Stimulated activated CD4-positive, alpha-beta T cell treated with anti-CD3 and anti-CD28 coated beads, Interleukin-15, amount 100 ng/mL, for 24 hours (primary cell): ENCODE results near the gene SPEM2.
"Not testable (repeated sequence)": the region's sequence is repeated elsewhere in the genome, so short reads cannot be mapped to it uniquely, and the experiment has no call there.

Source experiments
- DNase-seq: peaks from one replicate; pipeline ENCODE4 v3.0.0-alpha.2; 2020

SPEM2 gene

DNA sequence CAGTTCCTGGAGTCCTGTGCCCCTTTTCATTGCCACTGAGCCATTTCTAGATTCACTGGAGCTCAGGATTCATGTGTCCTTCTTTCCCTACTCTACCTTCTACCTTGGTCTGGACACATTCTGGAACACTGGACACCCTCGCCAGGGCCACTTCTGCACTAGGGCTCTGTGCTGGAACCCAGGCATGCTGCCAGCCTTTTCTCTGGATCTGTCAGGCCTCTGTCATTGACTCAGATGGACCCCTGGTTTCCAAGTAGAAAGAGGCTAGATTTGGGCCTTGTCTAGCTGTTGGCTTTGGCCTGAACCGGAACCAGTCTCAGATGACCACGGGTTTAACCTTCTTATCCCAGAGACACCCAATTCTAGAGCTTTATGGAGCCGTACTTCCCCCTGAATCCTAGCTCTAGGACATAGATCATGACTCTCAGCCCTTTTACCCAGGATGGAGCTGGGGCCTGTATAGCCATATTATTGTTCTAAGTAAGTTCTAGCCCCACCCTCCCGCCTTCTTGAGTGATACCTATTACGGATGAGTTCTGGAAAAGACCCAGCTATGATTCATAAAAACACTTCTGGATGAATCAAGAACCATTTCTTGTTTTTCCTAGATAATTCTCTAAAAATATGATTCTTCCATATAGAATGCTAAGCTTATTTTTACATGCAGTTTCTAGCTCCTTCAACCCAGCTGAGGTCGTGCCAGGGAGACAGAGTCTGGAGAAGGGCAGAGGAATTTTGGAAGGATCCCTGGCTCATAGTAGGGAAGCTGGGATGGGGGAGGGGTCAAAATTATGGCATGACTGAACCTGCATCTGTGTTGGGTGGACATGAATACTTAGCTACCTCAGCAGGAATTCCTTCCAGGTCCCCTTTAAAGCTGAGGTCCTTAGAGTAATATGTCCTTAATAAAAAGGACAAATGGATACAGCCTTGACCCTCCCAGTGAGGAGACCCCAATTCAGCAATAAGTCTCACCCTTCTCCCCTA is 18.4 kb downstream of the SPEM2 start:
- DNase-seq: no peak

DNA sequence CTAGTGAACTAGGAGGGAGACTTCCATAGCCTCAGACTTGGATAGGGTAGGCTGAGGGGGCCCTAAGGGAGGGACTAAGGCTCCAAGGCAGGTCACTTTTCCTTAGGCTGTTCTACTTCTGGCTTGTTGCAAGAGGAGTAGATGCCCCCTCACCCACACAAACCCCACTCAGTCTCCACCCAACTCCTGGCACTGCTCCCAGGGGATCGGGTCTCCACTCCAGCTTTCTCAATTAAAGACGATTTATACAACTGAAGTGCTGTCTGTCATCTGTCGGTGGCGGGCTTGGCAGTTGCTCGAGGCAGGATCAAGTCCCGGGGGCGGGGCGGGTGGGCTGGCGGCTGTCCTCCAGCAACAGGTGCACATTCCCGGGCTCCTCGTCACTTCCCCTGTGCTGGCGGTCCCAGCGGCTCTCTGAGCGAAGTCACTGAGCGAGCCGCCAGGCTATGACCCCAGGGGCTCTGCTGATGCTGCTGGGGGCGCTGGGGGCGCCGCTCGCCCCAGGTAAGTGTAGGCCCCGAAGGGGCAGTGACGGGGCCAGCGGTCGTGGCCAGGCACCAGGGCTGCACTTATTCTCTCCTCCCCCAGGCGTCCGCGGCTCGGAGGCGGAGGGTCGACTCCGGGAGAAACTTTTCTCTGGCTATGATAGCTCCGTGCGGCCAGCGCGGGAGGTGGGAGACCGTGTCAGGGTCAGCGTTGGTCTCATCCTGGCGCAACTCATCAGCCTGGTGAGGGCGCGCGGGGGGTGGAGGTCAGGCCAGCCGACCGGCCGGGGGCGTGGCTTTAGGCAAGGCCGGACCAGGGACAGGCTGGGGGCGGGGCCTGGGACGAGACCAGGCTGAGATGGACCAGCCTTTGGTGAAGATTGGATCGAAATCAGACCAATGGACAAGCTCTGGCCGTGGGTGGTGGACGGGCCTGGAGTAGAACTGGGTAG is 19.5 kb downstream of the SPEM2 start, which contains the start of gene CHRNB1:
Gene CHRNB1 (plus strand): TSS at position 380 of the 937 bp plus-strand sequence. CDS start 67 bp downstream, at position 447.
- DNase-seq: peak; percentile 26

- peak; percentile 50 for DNase-seq
Measured at GRCh38 chr17:7445619-7445968, 20.2 kb downstream of the SPEM2 start.

GRCh38 chr17:7448461-7448860 is 23.0 kb downstream of the SPEM2 start:
- DNase-seq: no peak

- no peak for DNase-seq
Measured at GRCh38 chr17:7459961-7460545, 34.6 kb downstream of the SPEM2 start.

DNA sequence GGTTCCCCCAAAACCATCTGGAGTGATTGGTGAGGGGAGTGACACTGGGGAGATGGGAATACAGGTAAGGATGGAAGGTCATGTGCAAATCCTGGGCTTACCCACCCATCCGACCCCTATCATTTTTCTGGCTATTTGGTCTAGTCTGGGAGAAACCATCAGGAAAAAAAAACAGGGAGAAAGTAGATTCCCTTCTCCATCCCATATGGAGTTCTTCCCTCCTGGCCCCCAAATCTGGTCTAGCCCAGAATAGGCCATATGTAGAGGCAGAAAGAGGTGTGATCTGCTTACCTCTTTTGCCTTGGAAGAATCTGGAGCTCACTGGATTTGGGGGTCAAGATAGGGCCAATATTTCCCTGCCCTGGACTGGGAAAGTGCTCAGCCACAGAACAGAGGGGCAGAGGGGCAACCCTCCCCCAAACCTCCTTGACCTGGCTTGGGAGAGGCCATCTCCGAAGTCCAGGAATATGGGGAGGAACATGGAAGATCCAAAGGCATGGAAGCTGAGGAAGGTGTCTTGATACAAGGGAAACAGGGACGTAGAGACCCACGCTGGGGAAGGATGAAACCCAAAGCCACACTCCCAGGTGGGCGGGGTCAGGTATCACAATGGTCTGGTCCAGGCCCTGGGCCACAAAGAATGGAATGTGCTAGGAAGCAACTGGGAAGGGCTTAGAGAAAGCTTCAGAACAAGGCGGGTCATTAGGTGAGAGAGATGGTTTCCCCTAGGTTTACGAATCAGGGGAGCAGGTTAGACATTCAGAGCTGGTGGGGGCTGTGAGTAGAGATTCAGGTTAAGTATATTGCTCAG is 35.6 kb downstream of the SPEM2 start:
- DNase-seq: no peak

DNA sequence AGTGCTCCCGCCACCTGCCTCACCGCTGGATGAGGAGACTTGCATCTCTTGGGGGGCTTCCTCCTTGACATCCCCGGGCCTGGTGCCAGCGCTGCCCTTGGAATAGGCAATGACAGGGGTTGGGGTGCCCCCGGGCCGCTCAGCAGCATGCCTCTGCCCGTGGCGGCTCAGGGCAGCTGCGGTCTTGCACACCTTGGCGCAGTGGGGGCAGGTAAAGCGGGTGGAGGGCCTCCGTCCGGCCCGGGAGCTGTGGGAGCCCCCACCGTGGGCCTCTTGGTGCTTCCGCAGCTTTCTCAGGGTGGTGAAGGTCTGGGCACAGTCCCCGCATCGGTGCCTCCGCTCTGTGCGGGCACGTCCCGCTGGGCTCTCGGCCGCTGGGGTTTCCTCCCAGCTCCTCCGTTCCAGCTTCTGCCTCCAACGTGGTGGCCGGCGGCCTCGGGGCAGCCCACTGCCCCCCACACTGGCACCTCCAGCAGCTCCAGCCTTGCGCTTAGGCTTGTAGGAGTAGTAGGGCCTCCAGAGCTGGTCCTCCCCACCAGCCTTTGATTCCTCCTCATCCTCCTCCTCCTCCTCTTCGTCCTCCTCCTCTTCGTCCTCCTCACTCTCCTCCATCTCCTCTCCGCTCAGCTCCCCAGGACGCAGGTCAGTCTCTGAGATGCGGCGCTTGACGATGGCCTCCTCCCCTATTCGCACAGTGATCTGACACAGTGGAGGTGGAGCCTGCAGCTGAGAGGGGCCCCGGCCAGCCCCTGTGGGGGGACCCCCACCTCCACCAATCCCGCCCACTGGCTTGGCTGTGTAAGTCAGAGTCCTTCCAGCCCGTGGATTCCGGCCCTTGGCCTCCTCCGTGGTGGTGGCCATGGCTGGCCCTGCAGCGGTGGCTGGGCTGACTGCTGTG is 37.3 kb downstream of the SPEM2 start:
- DNase-seq: no peak

- no peak for DNase-seq
Measured at GRCh38 chr17:7463372-7463846, 38.0 kb downstream of the SPEM2 start.

DNA sequence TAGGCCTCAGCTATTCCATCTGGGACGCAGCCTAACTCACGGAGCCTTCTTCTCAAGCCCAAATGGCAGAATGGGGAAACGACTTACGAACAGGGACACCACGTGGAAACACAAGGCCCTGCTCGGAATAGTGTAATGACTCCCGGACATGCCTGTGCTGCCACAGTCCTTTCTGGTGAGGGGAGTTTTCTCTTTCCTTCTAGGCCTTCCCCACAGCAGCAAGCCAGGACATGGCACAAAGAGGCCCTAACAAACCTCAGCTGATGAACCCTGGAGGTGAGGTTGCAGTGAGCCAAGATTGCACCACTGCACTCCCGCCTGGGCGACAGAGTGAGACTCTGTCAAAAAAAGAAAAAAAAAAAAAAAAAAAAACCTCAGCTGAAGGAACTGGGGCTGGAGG is 38.7 kb downstream of the SPEM2 start:
- DNase-seq: no peak

DNA sequence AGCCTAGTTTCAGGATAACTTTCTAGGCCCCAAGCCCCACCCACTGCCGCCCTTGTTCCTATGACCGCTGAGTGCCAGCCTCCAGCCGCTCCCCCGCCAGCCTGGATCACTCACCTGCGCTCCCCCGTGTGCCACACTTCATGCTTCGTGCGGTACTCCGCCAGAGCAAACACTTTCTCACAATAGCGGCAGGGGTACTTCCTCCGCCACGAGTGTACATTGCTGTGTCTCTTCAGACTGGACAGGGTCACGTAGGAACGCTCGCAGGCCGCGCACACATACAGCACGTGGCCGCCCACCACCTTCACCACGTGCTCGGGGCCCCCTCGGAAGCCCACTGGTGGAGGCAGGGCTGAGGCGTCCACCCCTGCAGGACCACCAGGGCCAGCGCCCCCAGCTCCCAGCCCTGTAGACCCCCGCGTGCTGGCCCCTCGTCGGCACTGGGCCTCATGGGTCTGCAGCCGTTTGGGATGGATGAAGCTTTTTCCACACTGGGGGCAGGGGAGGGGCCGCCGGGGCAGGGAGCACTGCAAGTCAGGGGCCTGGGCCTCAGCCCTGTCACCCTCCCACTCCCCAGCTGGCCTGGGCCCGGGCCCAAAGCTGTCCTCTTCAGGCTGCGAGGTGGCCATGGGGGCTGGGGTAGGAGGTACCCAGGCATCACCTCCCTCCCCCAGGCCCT is 40.3 kb downstream of the SPEM2 start:
- no peak for DNase-seq

- no peak for DNase-seq
Measured at GRCh38 chr17:7466318-7466638, 40.9 kb downstream of the SPEM2 start.

DNA sequence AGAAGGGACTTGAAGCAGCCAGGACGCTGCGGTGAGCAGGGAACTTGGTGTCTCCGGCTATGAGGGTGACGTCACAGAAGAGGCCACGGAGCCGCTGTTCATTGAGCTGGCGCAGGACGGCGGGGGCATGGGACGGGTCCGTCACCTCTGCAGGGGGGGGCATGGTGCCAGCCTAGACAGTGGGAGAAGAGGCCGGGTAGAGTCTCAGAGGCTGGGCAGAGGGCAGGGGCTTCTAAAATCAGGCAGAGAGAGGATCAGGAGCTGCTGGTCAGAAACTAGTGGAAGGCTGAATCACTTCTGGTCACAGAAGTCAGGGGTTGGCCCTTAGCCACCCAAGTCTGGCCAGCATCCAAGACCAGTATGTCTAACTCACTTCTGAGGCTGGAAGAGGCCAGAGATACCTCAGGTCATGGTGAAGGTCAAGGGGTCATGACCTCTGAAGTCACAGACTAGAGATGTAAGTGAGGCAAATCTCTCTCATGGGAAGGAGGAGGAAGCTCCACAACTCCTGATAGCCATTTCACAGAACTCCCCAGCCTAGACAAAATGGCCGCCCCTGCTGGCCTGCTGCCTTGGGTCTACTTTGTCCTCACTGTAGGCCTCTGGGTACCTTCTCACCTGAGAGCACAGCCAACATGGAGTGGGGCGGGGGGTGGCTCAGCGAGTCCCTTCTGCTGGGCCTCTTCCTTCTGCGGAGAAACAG is 41.4 kb downstream of the SPEM2 start:
- DNase-seq: no peak

- DNase-seq: no peak
Measured at GRCh38 chr17:7467498-7467897, 42.1 kb downstream of the SPEM2 start.

GRCh38 chr17:7468290-7468689 is 42.9 kb downstream of the SPEM2 start:
- DNase-seq: no peak

DNA sequence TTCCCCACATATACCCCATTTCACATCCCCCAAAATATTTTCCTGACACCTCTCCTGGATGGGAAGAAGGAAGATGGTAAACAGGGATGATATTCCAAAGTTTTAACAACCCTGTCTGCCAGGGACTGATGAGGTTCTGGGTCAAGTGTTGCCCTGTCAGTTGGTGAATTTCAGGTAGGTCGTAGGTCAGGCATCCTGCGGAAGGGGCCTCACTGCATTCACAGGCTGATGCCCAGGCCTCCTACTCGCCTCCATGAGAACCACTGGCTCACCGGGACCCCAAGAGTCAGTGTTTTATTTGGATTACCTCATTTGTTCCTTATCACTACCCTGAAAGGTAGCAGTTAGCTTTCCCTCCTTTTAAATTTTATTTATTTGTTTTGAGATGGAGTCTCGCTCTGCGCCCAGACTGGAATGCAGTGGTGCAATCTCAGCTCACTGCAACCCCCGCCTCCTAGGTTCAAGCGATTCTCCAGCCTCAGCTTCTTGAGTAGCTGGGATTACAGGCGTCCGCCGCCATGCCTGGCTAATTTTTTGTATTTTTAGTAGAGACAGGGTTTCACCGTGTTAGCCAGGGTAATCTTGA is 43.5 kb downstream of the SPEM2 start:
- no peak for DNase-seq

DNA sequence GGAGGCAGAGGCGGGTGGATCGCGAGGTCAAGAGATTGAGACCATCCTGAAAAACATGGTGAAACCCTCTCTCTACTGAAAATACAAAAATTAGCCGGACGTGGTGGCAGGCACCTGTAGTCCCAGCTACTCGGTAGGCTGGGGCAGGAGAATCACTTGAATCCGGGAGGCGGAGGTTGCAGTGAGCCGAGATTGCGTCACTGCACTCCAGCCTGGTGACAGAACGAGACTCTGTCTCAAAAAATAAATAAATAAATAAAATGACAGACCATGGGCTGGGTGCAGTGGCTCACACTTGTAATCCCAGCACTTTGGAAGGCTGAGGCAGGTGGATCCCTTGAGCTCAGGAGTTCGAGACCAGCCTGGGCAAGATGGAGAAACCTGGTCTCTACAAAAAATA is 44.4 kb downstream of the SPEM2 start:
- not testable (repeated sequence) for DNase-seq

DNA sequence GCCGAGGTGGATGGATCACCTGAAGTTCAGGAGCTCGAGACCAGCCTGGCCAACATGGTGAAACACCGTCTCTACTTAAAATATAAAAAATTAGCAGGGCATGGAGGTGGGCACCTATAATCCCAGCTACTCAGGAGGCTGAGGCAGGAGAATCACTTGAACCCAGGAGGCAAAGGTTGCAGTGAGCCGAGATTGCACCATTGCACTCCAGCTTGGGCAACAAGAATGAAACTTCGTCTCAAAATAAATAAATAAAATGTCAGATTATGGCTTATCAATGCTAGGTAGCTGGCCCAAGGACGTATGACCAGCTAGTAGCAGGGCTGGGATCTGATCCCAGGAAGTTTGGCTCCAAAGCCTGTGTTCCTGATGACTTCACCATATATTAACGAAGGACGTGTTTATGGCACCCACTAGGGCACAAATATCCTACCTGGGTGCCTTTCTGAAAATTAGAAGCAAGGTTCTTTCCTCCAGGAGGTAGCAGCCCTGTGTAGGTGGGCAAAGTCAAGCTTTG is 45.1 kb downstream of the SPEM2 start:
- DNase-seq: not testable (repeated sequence)

DNA sequence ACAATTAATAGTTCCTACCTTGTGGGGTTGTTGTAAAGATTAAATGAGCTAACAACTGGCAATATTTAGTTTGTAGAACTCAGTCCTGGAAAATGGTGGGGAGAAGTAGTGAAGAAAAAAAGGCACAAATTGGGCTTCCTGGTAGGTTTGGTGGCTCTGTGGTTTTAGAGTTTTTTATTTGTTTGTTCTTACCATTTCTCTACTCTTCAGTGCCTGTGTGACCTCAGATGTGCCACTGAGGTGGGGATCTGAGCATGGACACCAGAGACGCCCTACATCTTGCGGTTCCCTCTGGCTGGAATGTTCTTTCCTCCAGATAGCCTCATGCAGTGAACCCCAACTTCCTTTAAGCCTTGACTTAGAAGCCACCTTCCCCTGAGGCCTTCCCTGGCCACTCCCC is 46.3 kb downstream of the SPEM2 start:
- DNase-seq: no peak

DNA sequence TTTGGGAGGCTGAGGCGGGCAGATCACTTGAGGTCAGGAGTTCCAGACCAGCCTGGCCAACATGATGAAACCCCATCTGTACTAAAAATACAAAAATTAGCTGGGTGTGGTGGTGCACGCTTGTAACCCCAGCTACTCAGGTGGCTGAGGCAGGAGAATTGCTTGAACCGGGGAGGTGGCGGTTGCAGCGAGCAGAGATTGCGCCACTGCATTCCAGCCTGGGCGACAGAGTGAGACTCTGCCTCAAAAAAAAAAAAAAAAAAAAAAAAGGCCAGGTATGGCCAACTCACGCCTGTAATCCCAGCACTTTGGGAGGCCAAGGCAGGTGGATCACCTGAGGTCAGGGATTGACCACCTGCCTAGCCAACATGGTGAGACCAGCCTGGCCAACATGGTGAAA is 49.4 kb downstream of the SPEM2 start:
- DNase-seq: not testable (repeated sequence)
